Stimulated activated CD4-positive, alpha-beta T cell treated with anti-CD3 and anti-CD28 coated beads, Interleukin-4, amount 100 ng/mL, for 1 hour (primary cell): ENCODE data around the gene SUB1.

ENCODE experiments used
- DNase-seq: peaks from one replicate; pipeline ENCODE4 v3.0.0-alpha.2; 2020

SUB1 gene

DNA sequence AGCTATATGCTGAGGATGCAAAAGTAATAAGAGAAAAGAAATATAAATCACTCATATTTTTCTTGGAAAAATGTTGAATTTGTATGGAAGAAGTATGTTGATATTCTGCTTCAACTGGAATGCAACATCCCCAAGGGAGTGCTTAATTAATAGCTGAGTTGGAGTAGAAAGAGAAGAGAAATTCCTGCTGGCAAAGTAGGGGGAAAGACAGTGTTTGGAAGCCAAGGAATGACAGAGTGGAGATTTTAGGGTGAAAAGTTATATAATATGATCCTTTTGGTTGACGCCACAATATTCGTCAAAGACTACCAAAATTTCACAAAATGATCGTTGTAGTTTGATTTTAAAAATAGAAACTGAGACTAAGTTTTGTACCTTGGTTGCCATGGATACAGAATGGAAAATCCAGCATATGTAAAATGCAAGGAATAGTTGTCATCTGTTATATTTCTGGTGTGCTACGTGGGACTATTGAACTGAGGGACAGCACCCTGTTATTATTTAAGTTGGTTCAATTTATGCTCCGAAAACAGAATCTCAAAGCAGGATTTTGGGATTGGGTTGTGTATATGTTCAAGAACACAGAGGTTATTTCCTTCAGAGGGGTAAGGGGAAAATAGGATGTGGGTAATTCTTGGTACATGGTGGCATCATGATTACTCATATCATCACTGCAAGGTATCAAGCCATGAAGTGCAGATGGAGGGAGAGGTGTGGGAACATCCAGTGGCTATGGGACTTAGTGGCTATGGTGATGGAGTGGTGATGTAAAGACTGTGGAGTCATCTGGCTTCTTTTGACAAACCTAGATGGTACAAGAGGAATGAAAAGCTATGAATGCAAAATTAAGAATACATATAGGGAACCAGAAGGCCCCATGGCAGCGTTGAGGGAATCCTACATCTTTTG, 61.0 kb downstream of the SUB1 start:
- DNase-seq, result no peak

DNA sequence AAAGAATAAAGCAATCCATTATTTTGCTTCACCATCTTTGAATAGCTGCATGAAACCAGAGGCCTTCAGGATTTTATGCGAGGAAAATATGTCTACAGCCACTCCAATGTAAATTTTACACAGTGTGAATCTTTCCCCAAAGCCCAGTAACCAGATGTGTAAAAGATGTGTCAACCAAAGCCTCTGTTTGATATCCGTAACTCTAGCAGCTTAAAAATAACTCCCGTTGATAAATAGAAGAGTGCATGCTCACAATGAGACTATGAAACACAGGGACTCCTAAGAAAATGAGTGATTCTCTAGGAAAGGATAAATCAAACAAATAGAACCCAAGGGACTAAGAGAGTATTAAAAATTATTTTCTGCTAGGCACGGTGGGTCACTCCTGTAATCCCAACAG, 65.7 kb downstream of the SUB1 start:
- no peak for DNase-seq

GRCh38 chr5:32651638-32652037, 66.3 kb downstream of the SUB1 start:
- no peak for DNase-seq
